Measurements from ENCODE around the gene SAMD15. TPM values are rescaled to one million over a fixed set of nuclear protein-coding genes. Genes with fewer than 3 reads are reported as not detected.
A peak's percentile ranks its signal among the peaks of the same experiment; 100 is the strongest.
"Not testable (repeated sequence)": the region's sequence is repeated elsewhere in the genome, so short reads cannot be mapped to it uniquely, and the experiment has no call there.

SAMD15 gene
- total and polyA plus RNA-seq, 2 experiments from 2014 or later: 0.61 to 0.76 TPM

- not testable (repeated sequence) for DNase-seq (ENCODE audit: low spot score); ATAC-seq; H3K27me3 Mint-ChIP-seq (ENCODE audit: insufficient read depth, low read depth, poor library complexity); H3K4me3 Mint-ChIP-seq; H3K4me3 ChIP-seq; H3K36me3 ChIP-seq (ENCODE audit: insufficient read depth); H2AFZ ChIP-seq; H3K27me3 ChIP-seq (ENCODE audit: insufficient read depth); H3K9me2 ChIP-seq (ENCODE audit: insufficient read depth); H3K9me3 Mint-ChIP-seq; H4K20me1 ChIP-seq (replicated peaks; ENCODE audit: insufficient read depth); H3F3A ChIP-seq (replicated peaks; ENCODE audit: low read depth); H3K79me2 ChIP-seq (replicated peaks; ENCODE audit: insufficient read depth)
- H3K4me1 Mint-ChIP-seq: peaks cover 62% of the 10 kb centered on the region
- Histone ChIP-seq H3K4me2 (peak overlapping the region; percentile 23; the same call in 1 of the 2 replicates), H3K27ac (ENCODE audit: low read depth) (peak overlapping the region; percentile 68), H3K4me1 (ENCODE audit: insufficient read depth) (peaks cover 43% of the 10 kb centered on the region)
- H3K36me3 Mint-ChIP-seq (ENCODE audit: low read depth): peaks cover 18% of the 10 kb centered on the region
- H3K27ac Mint-ChIP-seq: peak overlapping the region; percentile 94
These were observed 39.9 kb upstream of the SAMD15 start for GRCh38 chr14:77337255-77337654.

- DNase-seq (ENCODE audit: low spot score): peak; percentile 49
- H3K27ac Mint-ChIP-seq: peak overlapping the region; percentile 94
- Histone ChIP-seq H3K9me2 (ENCODE audit: insufficient read depth) (no peaks in the 10 kb centered on the region), H3K4me2 (peak overlapping the region; percentile 23; the same call in 1 of the 2 replicates), H4K20me1 (replicated peaks; ENCODE audit: insufficient read depth) (no peaks in the 10 kb centered on the region), H3K4me1 (ENCODE audit: insufficient read depth) (peaks cover 43% of the 10 kb centered on the region), H3F3A (replicated peaks; ENCODE audit: low read depth) (no peaks in the 10 kb centered on the region), H3K79me2 (replicated peaks; ENCODE audit: insufficient read depth) (no peaks in the 10 kb centered on the region), H3K4me3 (no peak overlapping the region), H3K27me3 (ENCODE audit: insufficient read depth) (no peaks in the 10 kb centered on the region), H3K27ac (ENCODE audit: low read depth) (peak overlapping the region; percentile 68), H2AFZ (no peak overlapping the region), H3K36me3 (ENCODE audit: insufficient read depth) (no peaks in the 10 kb centered on the region)
- TF ChIP-seq ZNF462 (CRISPR knock-in tag; IDR thresholded peaks at IDR 0.05) (no peak), POLR2AphosphoS5 (IDR thresholded peaks at IDR 0.05; ENCODE audit: low read depth) (no peak), ZNF331 (CRISPR knock-in tag; IDR thresholded peaks at IDR 0.05; ENCODE audit: low read depth) (no peak), EZH2phosphoT487 (IDR thresholded peaks at IDR 0.05; ENCODE audit: unreplicated experiment) (no peak), ZNF114 (CRISPR knock-in tag; IDR thresholded peaks at IDR 0.05) (no peak), STAT1 (IDR thresholded peaks at IDR 0.05; ENCODE audit: unreplicated experiment) (no peak), REST (IDR thresholded peaks at IDR 0.05; ENCODE audit: unreplicated experiment) (no peak), EZH2 (IDR thresholded peaks at IDR 0.05; ENCODE audit: low read depth, unreplicated experiment) (no peak)
- peak; percentile 67 for ATAC-seq
- peaks cover 68% of the 10 kb centered on the region for H3K4me1 Mint-ChIP-seq
- H3K36me3 Mint-ChIP-seq (ENCODE audit: low read depth): peaks cover 20% of the 10 kb centered on the region; the same call in 2 of the 3 replicates
- no peaks in the 10 kb centered on the region for H3K9me3 Mint-ChIP-seq
- no peaks in the 10 kb centered on the region for H3K27me3 Mint-ChIP-seq (ENCODE audit: insufficient read depth, low read depth, poor library complexity)
- peak overlapping the region; percentile 47; the same call in 1 of the 3 replicates for H3K4me3 Mint-ChIP-seq
These were observed 39.3 kb upstream of the SAMD15 start for GRCh38 chr14:77337880-77338279.
